PC-3 (cell line): ENCODE measurements around the gene MRPL20.

Source experiments
- CTCF ChIP-seq: fragments of 300-600 bp; sonication (generic); conservative IDR thresholded peaks from 2 replicates; pipeline ENCODE4 v1.5.1; 2017; ENCODE audit warnings: antibody characterized with exemption, low read depth, mild to moderate bottlenecking, low read length
- EZH2 ChIP-seq: fragments of 300-600 bp; sonication (generic); IDR thresholded peaks from one replicate; pipeline ENCODE4 v1.6.1; 2017; ENCODE audit warnings: antibody characterized with exemption, mild to moderate bottlenecking, low read length; ENCODE audit not compliant: unreplicated experiment
- EZH2phosphoT487 ChIP-seq: fragments of 300-600 bp; sonication (generic); IDR thresholded peaks from 2 replicates; pipeline ENCODE4 v1.6.1; 2018; ENCODE audit warnings: mild to moderate bottlenecking, antibody characterized with exemption, low read length, borderline replicate concordance

- TF ChIP-seq CTCF (no peak), EZH2 (no peak), EZH2phosphoT487 (no peak)
Observed at GRCh38 chr1:1352786-1353388, 54.2 kb downstream of the MRPL20 start.
